Aorta (tissue), 5 donors: ENCODE results near the gene LBHD1. TPM values are rescaled to one million over a fixed set of nuclear protein-coding genes. Genes with fewer than 3 reads are reported as not detected.
A peak's percentile ranks its signal among the peaks of the same experiment; 100 is the strongest.
"Not testable (repeated sequence)": the region's sequence is repeated elsewhere in the genome, so short reads cannot be mapped to it uniquely, and the experiment has no call there.

Experiments
- ATAC-seq: fragments of 200-7000 bp; cut with Tn5 transposase; one replicate; pipeline ENCODE4 v1.9.1; 2022; ENCODE audit warnings: moderate library complexity; ENCODE audit not compliant: low FRiP score
- DNase-seq, 2 donors: peaks; one replicate each; pipeline ENCODE4 v3.0.0-alpha.2; 2020
- H3K27ac ChIP-seq, 2 donors: one replicate each; pipeline ENCODE4 v1.5.1; 2013; ENCODE audit warnings: low read length in 2 of 2, mild to moderate bottlenecking in 2 of 2, moderate library complexity in 2 of 2, control low read depth in 1 of 2, inconsistent platforms in 1 of 2, low read depth in 1 of 2
- H3K27me3 ChIP-seq, 2 donors: one replicate each; pipeline ENCODE4 v1.6.1; 2013; ENCODE audit warnings: control low read depth in 1 of 2, low read length in 1 of 2, mild to moderate bottlenecking in 1 of 2, moderate library complexity in 1 of 2; ENCODE audit not compliant: insufficient read depth in 2 of 2, control insufficient read depth in 1 of 2
- H3K36me3 ChIP-seq, 2 donors: one replicate each; pipeline ENCODE4 v1.6.1; 2013; ENCODE audit warnings: control low read depth in 1 of 2, low read length in 1 of 2, mild to moderate bottlenecking in 1 of 2; ENCODE audit not compliant: insufficient read depth in 2 of 2, control insufficient read depth in 1 of 2
- H3K4me1 ChIP-seq, 2 donors: one replicate each; pipeline ENCODE4 v1.6.1; 2013; ENCODE audit warnings: low read length in 2 of 2, control low read depth in 1 of 2, mild to moderate bottlenecking in 1 of 2, moderate library complexity in 1 of 2; ENCODE audit not compliant: insufficient read depth in 2 of 2, control insufficient read depth in 1 of 2
- H3K4me3 ChIP-seq, 2 donors: one replicate each; pipeline ENCODE4 v1.5.1; 2013; ENCODE audit warnings: low read length in 2 of 2, control low read depth in 1 of 2, mild to moderate bottlenecking in 1 of 2
- H3K9me3 ChIP-seq: one replicate; pipeline ENCODE4 v1.6.1; 2013; ENCODE audit warnings: mild to moderate bottlenecking, low read length; ENCODE audit not compliant: control insufficient read depth
- WGBS, 2 donors: extraction: QIAGEN DNeasy Blood & Tissue Kit; methylation state at CpG; one replicate each; pipeline ENCODE4 v1.1.7; 2013; 5-methylcytosine and 5-hydroxymethylcytosine counted together
- intact Hi-C, 2 donors: fragments of 100-400 bp; cut with DNase I; formaldehyde crosslinking; loops; one replicate each; pipeline versions ENCODE4 v1.14.2 to v1.15.0; 2022
- polyA plus RNA-seq, 2 donors: library from polyadenylated mRNA; stranded (reverse); fragments of 200-250 nt; gene quantifications; one replicate each; pipeline ENCODE4 v1.2.3, GENCODE V29; 2013
- total RNA-seq, 2 donors: library from RNA; stranded (reverse); fragmentation: NEBNext Ultra II Directional; extraction: Animal tissue kit (Norgen Biotek cat#: 25700); gene quantifications; one replicate each; pipeline ENCODE4 v1.2.1, GENCODE V29; 2021
- donor health status: healthy with polysubstance abuse.
- donor health status: Bipolar disorder and iron deficiency.
- donor health status: DM: no; HTN: no; CAD: no.
- donor health status: DM: no; HTN: no; CAD: no.
- donor health status: DM: yes; HTN: yes; CAD: no.

Gene LBHD1
- total and polyA plus RNA-seq, 4 donors = 2.3 to 8.6 (median 5.6) TPM

DNA sequence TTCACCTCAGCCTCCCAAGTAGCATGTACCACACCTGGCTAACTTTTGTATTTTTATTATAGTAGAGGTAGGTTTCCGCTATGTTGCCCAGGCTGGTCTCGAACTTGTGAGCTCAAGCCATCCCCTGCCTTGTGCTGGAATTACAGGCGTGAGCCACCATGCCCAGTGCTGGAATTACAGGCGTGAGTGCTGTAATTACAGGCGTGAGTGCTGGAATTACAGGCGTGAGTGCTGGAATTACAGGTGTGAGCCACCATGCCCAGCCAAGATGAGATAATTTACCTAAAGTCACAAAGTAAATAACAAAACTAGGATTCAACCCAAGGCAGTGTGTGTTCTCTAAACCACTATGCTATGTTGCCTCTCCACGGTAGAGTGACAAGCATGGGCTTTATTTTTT is 10.5 kb upstream of the LBHD1 start:
- no peak overlapping the region for H3K27ac ChIP-seq
- 88 to 90% methylated on average over 7 of the region's 7 CpGs for WGBS, 2 donors
- H3K27me3 ChIP-seq = no peaks in the 10 kb centered on the region
- no peaks in the 10 kb centered on the region for H3K9me3 ChIP-seq
- no peak overlapping the region for H3K4me3 ChIP-seq
- H3K4me1 ChIP-seq = no peaks in the 10 kb centered on the region
- DNase-seq = no peak
- no peaks in the 10 kb centered on the region for H3K36me3 ChIP-seq
- intact Hi-C loops = no loop called here
- ATAC-seq = no peak

DNA sequence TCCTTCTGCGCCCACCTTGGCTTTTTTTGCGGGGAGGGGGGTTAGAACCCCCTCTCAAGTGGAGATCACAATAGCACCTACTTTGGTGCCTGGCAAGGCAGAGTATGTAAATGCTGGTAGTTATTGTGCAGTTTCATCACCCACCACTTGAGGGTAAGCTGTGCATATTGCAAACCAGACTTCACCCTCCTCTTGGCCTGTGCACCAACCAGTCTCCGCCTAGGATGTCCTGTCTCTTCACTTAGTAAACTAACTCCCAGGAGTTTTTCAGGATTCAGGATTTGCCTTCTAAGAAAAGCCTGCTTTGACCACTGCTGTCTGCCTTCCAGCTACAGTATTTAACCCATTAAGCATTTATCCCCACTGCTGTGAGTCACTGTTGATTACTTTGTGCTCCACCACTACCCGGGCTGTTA is 8.8 kb upstream of the LBHD1 start:
- intact Hi-C loops = no loop called here
- 58 to 59% methylated on average over 4 of the region's 4 CpGs for WGBS, 2 donors
- peaks cover 0 to 3% of the 10 kb centered on the region in 2 donors for H3K36me3 ChIP-seq
- DNase-seq (no peak), ATAC-seq (peak; percentile 72)
- H3K27me3 ChIP-seq = no peaks in the 10 kb centered on the region
- no peak overlapping the region for H3K27ac ChIP-seq
- no peaks in the 10 kb centered on the region for H3K9me3 ChIP-seq
- no peaks in the 10 kb centered on the region for H3K4me1 ChIP-seq
- no peak overlapping the region for H3K4me3 ChIP-seq

- H3K4me1 ChIP-seq = no peaks in the 10 kb centered on the region
- peaks cover 0 to 3% of the 10 kb centered on the region in 2 donors for H3K36me3 ChIP-seq
- ATAC-seq (peak; percentile 95), DNase-seq (peak; percentile 95 to 97)
- H3K27me3 ChIP-seq = no peaks in the 10 kb centered on the region
- 2 to 3% methylated on average over 55 of the region's 55 CpGs for WGBS, 2 donors
- intact Hi-C loops = no loop called here
- no peaks in the 10 kb centered on the region for H3K9me3 ChIP-seq
- peak within 1 kb of the TSS; percentile 68 to 93 for H3K27ac ChIP-seq
- peak within 1 kb of the TSS; percentile 87 to 88 for H3K4me3 ChIP-seq
Observed at GRCh38 chr11:62678770-62679696, 7.0 kb upstream of the LBHD1 start, which contains the start of gene UBXN1. Gene UBXN1, minus strand, starts transcription at chr11:62679073. Its CDS starts 150 bp downstream, at chr11:62678923.

GRCh38 chr11:62678433-62678769 is 6.3 kb upstream of the LBHD1 start:
- Histone ChIP-seq H3K27ac (peak overlapping the region; percentile 68 to 93), H3K27me3 (no peaks in the 10 kb centered on the region), H3K9me3 (no peaks in the 10 kb centered on the region), H3K36me3 (peaks cover 0 to 3% of the 10 kb centered on the region in 2 donors), H3K4me3 (peak overlapping the region; percentile 87 to 88), H3K4me1 (no peaks in the 10 kb centered on the region)
- DNase-seq (no peak), ATAC-seq (peak; percentile 20)
- intact Hi-C loops = no loop called here
- 3% methylated on average over 16 of the region's 16 CpGs for WGBS, 2 donors

DNA sequence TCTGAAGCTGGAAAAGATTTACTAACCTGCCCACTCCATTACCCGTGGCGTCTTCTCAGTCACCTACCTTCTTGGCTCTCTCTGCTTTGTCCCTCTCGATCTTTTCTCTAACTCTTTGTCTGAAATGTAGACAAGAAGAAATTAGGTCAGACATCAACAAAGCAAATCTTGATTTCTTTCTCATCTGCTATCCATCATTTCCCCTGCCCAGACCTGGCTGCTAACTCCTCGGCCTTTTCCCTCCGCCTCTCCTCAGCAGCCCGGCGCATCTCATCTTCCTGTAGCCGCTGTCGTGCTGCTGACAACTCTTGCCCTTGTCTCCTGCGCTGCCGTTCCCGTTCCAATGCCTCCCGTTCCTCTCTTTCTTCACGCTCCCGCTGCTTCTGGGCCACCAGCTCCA is 5.6 kb upstream of the LBHD1 start:
- no peaks in the 10 kb centered on the region for H3K4me1 ChIP-seq
- H3K36me3 ChIP-seq = peaks cover 0 to 3% of the 10 kb centered on the region in 2 donors
- WGBS, 2 donors = 82 to 85% methylated on average over 15 of the region's 15 CpGs
- H3K27me3 ChIP-seq = no peaks in the 10 kb centered on the region
- intact Hi-C loops = no loop called here
- no peaks in the 10 kb centered on the region for H3K9me3 ChIP-seq
- ATAC-seq = no peak
- H3K4me3 ChIP-seq = no peak overlapping the region
- no peak for DNase-seq
- no peak overlapping the region for H3K27ac ChIP-seq

GRCh38 chr11:62677156-62677555 is 5.1 kb upstream of the LBHD1 start:
- H3K9me3 ChIP-seq = no peaks in the 10 kb centered on the region
- DNase-seq = no peak
- H3K27ac ChIP-seq = no peak overlapping the region
- H3K4me3 ChIP-seq = no peak overlapping the region
- H3K4me1 ChIP-seq = no peaks in the 10 kb centered on the region
- WGBS, 2 donors = 76 to 81% methylated on average over 6 of the region's 6 CpGs
- no peak for ATAC-seq
- H3K36me3 ChIP-seq = peaks cover 0 to 3% of the 10 kb centered on the region in 2 donors
- intact Hi-C loops = no loop called here
- H3K27me3 ChIP-seq = no peaks in the 10 kb centered on the region

DNA sequence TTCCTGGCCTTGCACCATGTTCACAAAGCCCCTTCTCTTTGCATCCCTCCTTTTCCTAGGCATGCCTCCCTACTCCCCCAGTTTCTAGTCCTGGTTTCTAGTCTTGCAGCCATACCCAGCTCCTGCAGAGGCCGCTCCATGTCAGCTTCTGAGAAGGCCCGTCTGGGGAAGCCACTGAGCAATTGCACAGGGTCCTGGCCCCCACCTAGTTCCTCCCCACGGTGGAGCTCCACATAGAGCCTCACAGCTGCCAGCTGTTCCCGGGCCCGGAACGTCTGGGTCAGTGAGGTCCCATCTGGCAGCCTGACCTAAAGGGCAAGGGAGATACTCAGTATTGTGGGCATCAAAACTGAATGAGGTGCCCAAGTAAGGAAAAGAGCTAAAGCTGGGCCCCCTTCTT is 4.6 kb upstream of the LBHD1 start:
- 51 to 54% methylated on average over 6 of the region's 6 CpGs for WGBS, 2 donors
- intact Hi-C loops = no loop called here
- Histone ChIP-seq H3K27me3 (no peaks in the 10 kb centered on the region), H3K27ac (no peak overlapping the region), H3K4me3 (no peak overlapping the region), H3K4me1 (no peaks in the 10 kb centered on the region), H3K36me3 (peaks cover 0 to 3% of the 10 kb centered on the region in 2 donors), H3K9me3 (no peaks in the 10 kb centered on the region)
- ATAC-seq (no peak), DNase-seq (no peak)

DNA sequence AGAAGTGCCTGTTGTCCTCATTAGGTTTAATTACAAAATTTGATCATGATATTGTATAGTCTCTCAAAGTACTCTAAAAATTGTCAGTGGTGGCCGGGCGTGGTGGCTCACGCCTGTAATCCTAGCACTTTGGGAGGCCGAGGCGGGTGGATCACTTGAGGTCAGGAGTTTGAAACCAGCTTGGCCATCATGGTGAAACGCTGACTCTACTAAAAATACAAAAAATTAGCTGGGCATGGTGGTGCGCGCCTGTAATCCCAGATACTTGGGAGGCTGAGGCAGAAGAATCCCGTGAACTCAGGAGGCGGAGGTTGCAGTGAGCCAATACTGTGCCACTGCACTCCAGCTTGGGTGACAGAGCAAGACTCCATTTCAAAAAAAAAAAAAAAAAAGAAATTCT is 3.3 kb upstream of the LBHD1 start:
- H3K27me3 ChIP-seq, intact Hi-C loops, H3K27ac ChIP-seq, DNase-seq, H3K9me3 ChIP-seq, ATAC-seq, H3K36me3 ChIP-seq, H3K4me1 ChIP-seq, H3K4me3 ChIP-seq: not testable (repeated sequence)
- 91% methylated on average over 10 of the region's 10 CpGs for WGBS, 2 donors

GRCh38 chr11:62673196-62673525 is 1.1 kb upstream of the LBHD1 start:
- Histone ChIP-seq H3K4me1 (no peaks in the 10 kb centered on the region), H3K36me3 (peaks cover 0 to 3% of the 10 kb centered on the region in 2 donors), H3K27ac (no peak overlapping the region), H3K27me3 (no peaks in the 10 kb centered on the region), H3K4me3 (no peak overlapping the region), H3K9me3 (no peaks in the 10 kb centered on the region)
- 76 to 81% methylated on average over 2 of the region's 2 CpGs for WGBS, 2 donors
- ATAC-seq (no peak), DNase-seq (no peak)
- intact Hi-C loops = loop anchor here in 1 of 2 donors (5.0 kb wide), 1 partner anchor 34 kb away; the partner anchor contains the start of genes BSCL2 and GNG3
